Liver (tissue), 10 donors: ENCODE measurements around the gene MED17. TPM values are rescaled to one million over a fixed set of nuclear protein-coding genes. Genes with fewer than 3 reads are reported as not detected.

Experiments
- DNase-seq: peaks from one replicate; pipeline ENCODE4 v3.0.0-alpha.2; 2017; ENCODE audit warnings: low spot score
- H3K27ac ChIP-seq, 2 donors: one replicate each; pipeline ENCODE4 v1.7.0; 2013; ENCODE audit warnings: inconsistent platforms in 2 of 2, low read length in 2 of 2, control low read depth in 1 of 2, low read depth in 1 of 2, mild to moderate bottlenecking in 1 of 2
- H3K27me3 ChIP-seq, 4 donors: one replicate each; pipeline versions ENCODE4 v1.6.1 to v1.7.0; 2013; ENCODE audit warnings: low read length in 3 of 4, inconsistent platforms in 1 of 4, mild to moderate bottlenecking in 1 of 4, moderate library complexity in 1 of 4; ENCODE audit not compliant: control insufficient read depth in 4 of 4, insufficient read depth in 4 of 4
- H3K36me3 ChIP-seq, 4 donors: one replicate each; pipeline versions ENCODE4 v1.6.1 to v1.7.0; 2013; ENCODE audit warnings: low read length in 3 of 4, mild to moderate bottlenecking in 3 of 4, low read depth in 1 of 4, moderate library complexity in 1 of 4; ENCODE audit not compliant: control insufficient read depth in 4 of 4, insufficient read depth in 3 of 4
- H3K4me1 ChIP-seq, 4 donors: one replicate each; pipeline versions ENCODE4 v1.6.1 to v1.7.0; 2013; ENCODE audit warnings: low read length in 3 of 4, mild to moderate bottlenecking in 3 of 4, moderate library complexity in 1 of 4; ENCODE audit not compliant: control insufficient read depth in 4 of 4, insufficient read depth in 4 of 4
- H3K4me3 ChIP-seq, 3 donors: one replicate each; pipeline versions ENCODE4 v1.6.1 to v1.7.0; 2013; ENCODE audit warnings: low read length in 3 of 3, control low read depth in 1 of 3, low read depth in 1 of 3, mild to moderate bottlenecking in 1 of 3
- H3K9ac ChIP-seq, 2 donors: one replicate each; pipeline ENCODE4 v1.7.0; 2013; ENCODE audit warnings: low read length in 2 of 2, mild to moderate bottlenecking in 2 of 2, moderate library complexity in 2 of 2, control low read depth in 1 of 2, low read depth in 1 of 2
- H3K9me3 ChIP-seq, 4 donors: one replicate each; pipeline versions ENCODE4 v1.6.1 to v1.7.0; 2013; ENCODE audit warnings: low read length in 3 of 4; ENCODE audit not compliant: control insufficient read depth in 4 of 4
- ATF3 ChIP-seq: IDR thresholded peaks from 2 replicates; pipeline ENCODE4 v1.6.1; 2016; ENCODE audit warnings: antibody characterized with exemption
- EGR1 ChIP-seq, 2 donors: IDR thresholded peaks; 2 replicates each; pipeline ENCODE4 v1.6.1; 2016 to 2018; ENCODE audit warnings: antibody characterized with exemption in 2 of 2, low read depth in 2 of 2
- HNF4A ChIP-seq, 2 donors: conservative IDR thresholded peaks; 2 replicates each; pipeline ENCODE4 v1.6.1; 2016; ENCODE audit warnings: antibody characterized with exemption in 2 of 2, mild to moderate bottlenecking in 2 of 2
- HNF4G ChIP-seq: IDR thresholded peaks from 2 replicates; pipeline ENCODE4 v1.6.1; 2016; ENCODE audit warnings: antibody characterized with exemption
- JUND ChIP-seq, 2 donors: IDR thresholded peaks; 2 replicates each; pipeline ENCODE4 v1.6.1; 2016; ENCODE audit warnings: antibody characterized with exemption in 2 of 2
- NR2F2 ChIP-seq: IDR thresholded peaks from 2 replicates; pipeline ENCODE4 v1.6.1; 2016; ENCODE audit warnings: antibody characterized with exemption
- RAD21 ChIP-seq, 2 donors: IDR thresholded peaks; 2 replicates each; pipeline ENCODE4 v1.6.1; 2016; ENCODE audit warnings: antibody characterized with exemption in 2 of 2, mild to moderate bottlenecking in 2 of 2
- REST ChIP-seq: IDR thresholded peaks from 2 replicates; pipeline ENCODE4 v1.6.1; 2016; ENCODE audit warnings: antibody characterized with exemption, mild to moderate bottlenecking
- RXRA ChIP-seq, 2 donors: IDR thresholded peaks; 2 replicates each; pipeline ENCODE4 v1.6.1; 2017 to 2018; ENCODE audit warnings: antibody characterized with exemption in 2 of 2, mild to moderate bottlenecking in 1 of 2
- SP1 ChIP-seq: IDR thresholded peaks from 2 replicates; pipeline ENCODE4 v1.6.1; 2018; ENCODE audit warnings: antibody characterized with exemption, mild to moderate bottlenecking
- TAF1 ChIP-seq: conservative IDR thresholded peaks from 2 replicates; pipeline ENCODE4 v1.6.1; 2016; ENCODE audit warnings: antibody characterized with exemption, mild to moderate bottlenecking
- YY1 ChIP-seq: IDR thresholded peaks from 2 replicates; pipeline ENCODE4 v1.6.1; 2016; ENCODE audit warnings: antibody characterized with exemption, mild to moderate bottlenecking
- WGBS: extraction: QIAGEN DNeasy Blood & Tissue Kit; methylation state at CpG from one replicate; pipeline ENCODE4 v1.1.7; 2013; 5-methylcytosine and 5-hydroxymethylcytosine counted together
- polyA plus RNA-seq, 2 donors: library from polyadenylated mRNA; stranded (reverse) in 1 of 2; unstranded in 1 of 2; fragments of 200-250 nt in 1 of 2; fragments of >200 nt in 1 of 2; fragmentation: Nextera tagmentation in 1 of 2; extraction: Ambion mirVana in 1 of 2; gene quantifications; one replicate each; pipeline versions ENCODE4 v1.2.1 to v1.2.3, GENCODE V29; 2013 to 2015
- small RNA-seq: library from RNA; depleted of rRNA; stranded (forward); fragments of <200 nt; gene quantifications from one replicate; pipeline ENCODE3, GENCODE V24; 2014
- total RNA-seq, 2 donors: library from RNA; depleted of rRNA; stranded (reverse); fragments of >200 nt; gene quantifications; one replicate each; pipeline ENCODE4 v1.2.3, GENCODE V29; 2014
- TF ChIP-seq, protein P1 (sequence below): IDR thresholded peaks from 2 replicates; pipeline ENCODE4 v1.6.1; 2016; ENCODE audit warnings: antibody characterized with exemption
- donor health status: healthy.
- donor health status: healthy.
- donor health status: healthy.
- donor health status: healthy.
- donor health status: healthy.

MED17 gene
- total and polyA plus RNA-seq, 4 donors = 2.8 to 12.7 (median 7.5) TPM

- no peaks in the 10 kb centered on the region for H3K36me3 ChIP-seq
- DNase-seq = peak; percentile 4
These were observed 74.2 kb downstream of the MED17 start for GRCh38 chr11:93858121-93858775.

GRCh38 chr11:93861808-93862207 lies 77.7 kb downstream of the MED17 start:
- no peak overlapping the region for H3K27ac ChIP-seq

More at GRCh38 chr11:93858121-93858775, 74.2 kb downstream of the MED17 start:
- Histone ChIP-seq H3K9me3 (no peaks in the 10 kb centered on the region), H3K4me1 (no peaks in the 10 kb centered on the region), H3K4me3 (no peak overlapping the region), H3K9ac (no peak overlapping the region), H3K27me3 (no peaks in the 10 kb centered on the region), H3K27ac (no peak overlapping the region)
- WGBS = 57% methylated on average over 3 of the region's 3 CpGs
- TF ChIP-seq SP1 (no peak), YY1 (no peak), HNF4A (conservative IDR thresholded peaks at IDR 0.05) (no peak), EGR1 (IDR thresholded peaks at IDR 0.05; ENCODE audit: low read depth in 2 of 2) (no peak), HNF4G (no peak)

More at GRCh38 chr11:93861808-93862207, 77.7 kb downstream of the MED17 start:
- Histone ChIP-seq H3K36me3 (no peaks in the 10 kb centered on the region), H3K4me1 (no peaks in the 10 kb centered on the region), H3K4me3 (no peak overlapping the region), H3K27me3 (no peaks in the 10 kb centered on the region), H3K9ac (no peak overlapping the region), H3K9me3 (no peaks in the 10 kb centered on the region)
- DNase-seq = no peak
- TF ChIP-seq RXRA (IDR thresholded peaks at IDR 0.05) (no peak), HNF4A (conservative IDR thresholded peaks at IDR 0.05) (no peak), YY1 (no peak), RAD21 (IDR thresholded peaks at IDR 0.05) (no peak), JUND (IDR thresholded peaks at IDR 0.05) (no peak), REST (no peak), NR2F2 (no peak), EGR1 (IDR thresholded peaks at IDR 0.05; ENCODE audit: low read depth in 2 of 2) (no peak), TAF1 (no peak), ATF3 (no peak)
- TF ChIP-seq, protein P1, sequence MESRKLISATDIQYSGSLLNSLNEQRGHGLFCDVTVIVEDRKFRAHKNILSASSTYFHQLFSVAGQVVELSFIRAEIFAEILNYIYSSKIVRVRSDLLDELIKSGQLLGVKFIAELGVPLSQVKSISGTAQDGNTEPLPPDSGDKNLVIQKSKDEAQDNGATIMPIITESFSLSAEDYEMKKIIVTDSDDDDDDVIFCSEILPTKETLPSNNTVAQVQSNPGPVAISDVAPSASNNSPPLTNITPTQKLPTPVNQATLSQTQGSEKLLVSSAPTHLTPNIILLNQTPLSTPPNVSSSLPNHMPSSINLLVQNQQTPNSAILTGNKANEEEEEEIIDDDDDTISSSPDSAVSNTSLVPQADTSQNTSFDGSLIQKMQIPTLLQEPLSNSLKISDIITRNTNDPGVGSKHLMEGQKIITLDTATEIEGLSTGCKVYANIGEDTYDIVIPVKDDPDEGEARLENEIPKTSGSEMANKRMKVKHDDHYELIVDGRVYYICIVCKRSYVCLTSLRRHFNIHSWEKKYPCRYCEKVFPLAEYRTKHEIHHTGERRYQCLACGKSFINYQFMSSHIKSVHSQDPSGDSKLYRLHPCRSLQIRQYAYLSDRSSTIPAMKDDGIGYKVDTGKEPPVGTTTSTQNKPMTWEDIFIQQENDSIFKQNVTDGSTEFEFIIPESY = no peak
- WGBS = 65% methylated on average over 4 of the region's 4 CpGs

Small RNA genes within 50 kb of the gene (small RNA-seq; reads per million reads assigned to genes)
- gene RF00019 (not detected), gene SNORA40 (not detected)

Other genes with a start within 250 kb of the MED17 start
- 10 to 100 TPM; 21.2 to 36.4 TPM for gene SMCO4, start 240.9 kb upstream of the MED17 start, total RNA-seq
- 10 to 100 TPM; 59.4 to 98.8 TPM for gene SMCO4, start 240.9 kb upstream of the MED17 start, polyA plus RNA-seq
- gene CEP295, start 122.6 kb upstream of the MED17 start, total RNA-seq = 10 to 100 TPM in 1 of 2 donors, 1 to 10 TPM in 1; 9.7 to 15.7 TPM
- gene CEP295, start 122.6 kb upstream of the MED17 start, polyA plus RNA-seq = 1 to 10 TPM; 1.6 to 1.8 TPM
- gene TAF1D, start 42.8 kb upstream of the MED17 start, total RNA-seq = 10 to 100 TPM; 31.5 to 97.7 TPM
- gene TAF1D, start 42.8 kb upstream of the MED17 start, polyA plus RNA-seq = 10 to 100 TPM; 18.2 to 27.9 TPM
- gene C11orf54, start 42.6 kb upstream of the MED17 start, total RNA-seq = 100 to 1,000 TPM in 1 of 2 donors, 10 to 100 TPM in 1; 79.8 to 154 TPM
- 100 to 1,000 TPM in 1 of 2 donors, 10 to 100 TPM in 1; 60.8 to 148 TPM for gene C11orf54, start 42.6 kb upstream of the MED17 start, polyA plus RNA-seq
- not detected for gene VSTM5, start 66.3 kb downstream of the MED17 start, total RNA-seq
- gene VSTM5, start 66.3 kb downstream of the MED17 start, polyA plus RNA-seq = under 1 TPM in 1 of 2 donors, not detected in 1; 0.05 TPM
- not detected for gene HEPHL1, start 237.1 kb downstream of the MED17 start, total RNA-seq
- gene HEPHL1, start 237.1 kb downstream of the MED17 start, polyA plus RNA-seq = under 1 TPM in 1 of 2 donors, not detected in 1; 0.19 TPM